H1 (cell line): ENCODE measurements around the gene AGR2. TPM values are rescaled to one million over a fixed set of nuclear protein-coding genes. Genes with fewer than 3 reads are reported as not detected.

Source experiments
- CTCF ChIA-PET: fragments of 300-600 bp; sonication (Branson Sonifier 250); formaldehyde crosslinking; loops from one replicate; lab custom pipeline; 2021; ENCODE audit not compliant: partially characterized antibody; lab: Charles Lee
- POLR2A ChIA-PET: fragments of 300-600 bp; sonication (Branson Sonifier 250); formaldehyde crosslinking; loops from one replicate; lab custom pipeline; 2021; ENCODE audit warnings: inconsistent platforms; ENCODE audit not compliant: partially characterized antibody; lab: Charles Lee
- DNase-seq, 2 experiments: peaks; one replicate each; pipeline versions ENCODE4 v3.0.0 to v3.0.0-alpha.2; 2010 to 2022; ENCODE audit warnings: low spot score in 2 of 2, low read depth in 1 of 2, mixed read lengths in 1 of 2
- FAIRE-seq: peaks from 2 replicates; lab custom pipeline; 2011; peaks lifted over from hg19 to GRCh38; lab: Jason Lieb, UNC
- H2AFZ ChIP-seq: 2 replicates; pipeline ENCODE4 v1.8.1; 2012; ENCODE audit warnings: low read length, inconsistent platforms
- H2AK5ac ChIP-seq: 2 replicates; pipeline ENCODE4 v1.6.1; 2013; ENCODE audit warnings: low read depth, low read length
- H2BK120ac ChIP-seq: replicated peaks from 2 replicates; pipeline ENCODE3; 2013; ENCODE audit warnings: low read depth, low read length, inconsistent platforms
- H2BK12ac ChIP-seq: 2 replicates; pipeline ENCODE4 v1.6.1; 2013; ENCODE audit warnings: low read depth, low read length
- H2BK15ac ChIP-seq: 2 replicates; pipeline ENCODE4 v1.6.1; 2013; ENCODE audit warnings: low read length
- H2BK20ac ChIP-seq: 2 replicates; pipeline ENCODE4 v1.6.1; 2013; ENCODE audit warnings: low read length
- H2BK5ac ChIP-seq: 2 replicates; pipeline ENCODE4 v1.6.1; 2013; ENCODE audit warnings: low read depth, low read length
- H3K14ac ChIP-seq: 2 replicates; pipeline ENCODE4 v1.6.1; 2013; ENCODE audit warnings: inconsistent platforms; ENCODE audit not compliant: insufficient read length
- H3K18ac ChIP-seq: 2 replicates; pipeline ENCODE4 v1.6.1; 2013; ENCODE audit warnings: low read length; ENCODE audit errors: extremely low read depth
- H3K23ac ChIP-seq: 2 replicates; pipeline ENCODE4 v1.6.1; 2013; ENCODE audit warnings: inconsistent platforms; ENCODE audit not compliant: insufficient read length
- H3K23me2 ChIP-seq: 2 replicates; pipeline ENCODE4 v1.6.1; 2013; ENCODE audit warnings: low read depth, low read length
- H3K27ac ChIP-seq: 2 replicates; pipeline ENCODE4 v1.6.1; 2011; ENCODE audit warnings: low read depth, low read length, inconsistent platforms
- H3K27me3 ChIP-seq, 4 experiments: replicated peaks in 1 of 4; 1 replicate in 1 of 4; 2 replicates in 3 of 4; pipeline versions ENCODE4 v1.6.1 to v1.8.1; 2011 to 2013; ENCODE audit warnings: low read length in 3 of 4, mild to moderate bottlenecking in 3 of 4, inconsistent platforms in 2 of 4, mixed read lengths in 2 of 4, moderate library complexity in 1 of 4; ENCODE audit not compliant: control insufficient read depth in 3 of 4, insufficient read depth in 3 of 4; ENCODE audit errors: extremely low read depth in 1 of 4
- H3K36me3 ChIP-seq, 4 experiments: 2 replicates each; pipeline versions ENCODE4 v1.6.1 to v1.8.1; 2011 to 2013; ENCODE audit warnings: mild to moderate bottlenecking in 4 of 4, low read length in 3 of 4, moderate library complexity in 2 of 4, control low read depth in 1 of 4, inconsistent platforms in 1 of 4; ENCODE audit not compliant: insufficient read depth in 4 of 4, control insufficient read depth in 2 of 4
- H3K4ac ChIP-seq: replicated peaks from 2 replicates; pipeline ENCODE3; 2013; ENCODE audit warnings: low read length, low read depth, mixed read lengths, inconsistent platforms; ENCODE audit not compliant: insufficient read length
- H3K4me1 ChIP-seq, 4 experiments: replicated peaks in 1 of 4; 1 replicate in 1 of 4; 2 replicates in 3 of 4; pipeline versions ENCODE4 v1.6.1 to v1.8.1; 2011 to 2013; ENCODE audit warnings: low read length in 3 of 4, inconsistent platforms in 2 of 4, mixed read lengths in 1 of 4; ENCODE audit not compliant: insufficient read depth in 4 of 4, control insufficient read depth in 3 of 4
- H3K4me2 ChIP-seq, 2 experiments: 2 replicates each; pipeline versions ENCODE4 v1.6.1 to v1.8.1; 2011 to 2013; ENCODE audit warnings: low read depth in 2 of 2, low read length in 2 of 2, control low read depth in 1 of 2, inconsistent platforms in 1 of 2, mild to moderate bottlenecking in 1 of 2; ENCODE audit not compliant: insufficient read depth in 1 of 2
- H3K4me3 ChIP-seq, 4 experiments: fragments of 200-600, 300-600 bp in 1 of 4; sonication (generic), shearing (Covaris generic), sonication (Bioruptor Twin) in 1 of 4; 2 replicates each; pipeline versions ENCODE4 v1.5.1 to v1.8.1; 2011 to 2016; ENCODE audit warnings: low read length in 4 of 4, low read depth in 3 of 4, control low read depth in 2 of 4, inconsistent platforms in 2 of 4, mild to moderate bottlenecking in 2 of 4, mixed read lengths in 1 of 4, moderate library complexity in 1 of 4; ENCODE audit not compliant: insufficient read depth in 2 of 4; ENCODE audit errors: extremely low read depth in 1 of 4
- H3K56ac ChIP-seq: replicated peaks from 2 replicates; pipeline ENCODE3; 2013; ENCODE audit warnings: low read depth, mild to moderate bottlenecking, mixed read lengths, low read length, inconsistent platforms; ENCODE audit not compliant: insufficient read length
- H3K79me1 ChIP-seq: 2 replicates; pipeline ENCODE4 v1.6.1; 2013; ENCODE audit warnings: low read depth, low read length, control low read depth
- H3K79me2 ChIP-seq, 2 experiments: 2 replicates each; pipeline versions ENCODE4 v1.6.1 to v1.8.1; 2012 to 2013; ENCODE audit warnings: low read length in 2 of 2, mild to moderate bottlenecking in 2 of 2, inconsistent platforms in 1 of 2; ENCODE audit not compliant: insufficient read depth in 2 of 2, control insufficient read depth in 1 of 2
- H3K9ac ChIP-seq, 4 experiments: replicated peaks in 1 of 4; 1 replicate in 1 of 4; 2 replicates in 3 of 4; pipeline versions ENCODE4 v1.6.1 to v1.8.1; 2011 to 2013; ENCODE audit warnings: low read depth in 3 of 4, low read length in 3 of 4, control low read depth in 2 of 4, mild to moderate bottlenecking in 2 of 4, moderate library complexity in 2 of 4, inconsistent platforms in 1 of 4; ENCODE audit errors: extremely low read depth in 1 of 4
- H3K9me3 ChIP-seq, 2 experiments: 2 replicates each; pipeline versions ENCODE4 v1.6.1 to v1.8.1; 2012 to 2013; ENCODE audit warnings: mild to moderate bottlenecking in 2 of 2, moderate library complexity in 2 of 2, control low read depth in 1 of 2, inconsistent platforms in 1 of 2, low read depth in 1 of 2, low read length in 1 of 2, mixed read lengths in 1 of 2; ENCODE audit not compliant: insufficient read depth in 2 of 2
- H4K20me1 ChIP-seq, 2 experiments: replicated peaks in 1 of 2; 2 replicates each; pipeline versions ENCODE3 to v1.8.1; 2011 to 2013; ENCODE audit warnings: inconsistent platforms in 2 of 2, low read length in 2 of 2, mild to moderate bottlenecking in 1 of 2; ENCODE audit not compliant: insufficient read depth in 2 of 2, control insufficient read depth in 1 of 2
- H4K5ac ChIP-seq: 2 replicates; pipeline ENCODE4 v1.6.1; 2013; ENCODE audit warnings: low read length, low read depth, mixed read lengths, inconsistent platforms; ENCODE audit not compliant: insufficient read length
- H4K8ac ChIP-seq: 2 replicates; pipeline ENCODE4 v1.8.0; 2013; ENCODE audit warnings: mild to moderate bottlenecking, moderate library complexity, low read length, inconsistent platforms; ENCODE audit not compliant: insufficient read depth; ENCODE audit errors: extremely low read depth
- H4K91ac ChIP-seq: replicated peaks from 2 replicates; pipeline ENCODE3; 2013; ENCODE audit warnings: low read length, mixed read lengths, inconsistent platforms; ENCODE audit not compliant: insufficient read length
- SIRT6 ChIP-seq: IDR thresholded peaks from one replicate; pipeline ENCODE4 v1.7.1; 2012; ENCODE audit warnings: low read length, inconsistent platforms
- YY1 ChIP-seq: IDR thresholded peaks from 2 replicates; pipeline ENCODE4 v1.6.1; 2011; ENCODE audit warnings: low read depth, mild to moderate bottlenecking, low read length
- WGBS, 2 experiments: shearing (Covaris generic) in 1 of 2; methylation state at CpG; one replicate each; pipeline versions ENCODE4 v1.1.6 to v1.1.7; 2013 to 2015; ENCODE audit warnings: low lambda C conversion rate in 2 of 2, mixed read lengths in 2 of 2, inconsistent platforms in 1 of 2, low coverage in 1 of 2, missing lambda C conversion rate in 1 of 2; ENCODE audit not compliant: insufficient replicate concordance in 2 of 2, insufficient coverage in 1 of 2, insufficient read length in 1 of 2; ENCODE audit errors: extremely low coverage in 1 of 2, missing lambda C conversion rate in 1 of 2; 5-methylcytosine and 5-hydroxymethylcytosine counted together
- polyA plus RNA-seq, 7 experiments: library from polyadenylated mRNA; depleted of rRNA in 3 of 7; stranded (reverse) in 5 of 7; unstranded in 2 of 7; fragments of >200 nt in 5 of 7; fragments of 200-250 nt in 2 of 7; gene quantifications; 1 replicate in 5 of 7; 2 replicates in 1 of 7; 4 replicates in 1 of 7; pipeline versions ENCODE4 v1.2.1 to v1.2.3, GENCODE V29; 2011 to 2013; ENCODE audit warnings: missing spikeins in 2 of 7, mixed read lengths in 2 of 7
- total RNA-seq: library from RNA; stranded (reverse); fragmentation: NEBNext Ultra II Directional; extraction: Animal tissue kit (Norgen Biotek cat#: 25700); gene quantifications from 2 replicates; pipeline ENCODE4 v1.2.1, GENCODE V29; 2021

Gene AGR2
- total and polyA plus RNA-seq, 2 of the 8 experiments (the other 6 are each of a cell fraction or from before 2014, with no cell fraction given), result not detected

DNA sequence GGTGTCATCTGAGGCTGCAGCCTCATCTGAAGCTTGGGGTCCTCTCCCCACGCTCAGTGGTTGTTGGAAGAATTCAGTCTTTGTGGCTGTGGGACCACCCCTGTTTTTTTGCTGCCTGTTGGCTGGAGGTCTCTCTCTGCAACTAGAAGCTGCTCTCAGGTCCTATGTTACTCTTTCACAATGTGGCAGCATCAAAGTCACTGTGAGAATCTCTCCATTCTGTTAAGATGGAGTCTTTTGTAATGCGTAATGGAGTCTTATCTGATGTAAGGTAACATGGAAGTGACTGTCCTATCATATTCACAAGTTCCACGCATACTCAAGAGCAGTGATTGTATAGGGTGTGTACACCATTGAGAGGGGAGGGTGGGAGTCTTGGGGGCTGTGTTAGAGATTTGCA, 26.3 kb downstream of the AGR2 start:
- H3K27me3 ChIP-seq, result no peaks in the 10 kb centered on the region
- H3K27ac ChIP-seq, result no peak overlapping the region
- no peaks in the 10 kb centered on the region for H4K20me1 ChIP-seq
- 76% methylated on average over 3 of the region's 3 CpGs; no CpG with 5 or more reads in 1 of the 2 experiments for WGBS, 2 experiments
- POLR2A ChIA-PET, result no interaction called here
- no peak overlapping the region for H2BK120ac ChIP-seq
- H3K4ac ChIP-seq, result no peak overlapping the region
- no peak overlapping the region for H3K18ac ChIP-seq
- peaks cover 0 to 4% of the 10 kb centered on the region in 2 experiments; a peak in 1 of 4 replicates for H3K79me2 ChIP-seq
- no peak overlapping the region for H2BK5ac ChIP-seq
- H2BK15ac ChIP-seq, result no peak overlapping the region
- no peak overlapping the region for H2AK5ac ChIP-seq
- TF ChIP-seq YY1, result peak; percentile 34; the same call in 1 of the 2 replicates
- no peak for TF ChIP-seq SIRT6
- CTCF ChIA-PET, result no interaction called here
- H2BK12ac ChIP-seq, result no peak overlapping the region
- peaks cover 0 to 8% (median 4%) of the 10 kb centered on the region in 4 experiments; a peak in 3 of 7 replicates for H3K4me1 ChIP-seq
- no peak overlapping the region for H2BK20ac ChIP-seq
- no peaks in the 10 kb centered on the region; the same call in 1 of the 2 replicates for H3K79me1 ChIP-seq
- H4K91ac ChIP-seq, result no peak overlapping the region
- FAIRE-seq (no peak), DNase-seq (no peak)
- H2AFZ ChIP-seq, result no peak overlapping the region
- no peak overlapping the region for H3K9ac ChIP-seq
- H4K8ac ChIP-seq, result no peak overlapping the region
- no peak overlapping the region; a peak in 1 of 4 replicates for H3K4me2 ChIP-seq
- H4K5ac ChIP-seq, result no peak overlapping the region
- no peaks in the 10 kb centered on the region for H3K9me3 ChIP-seq
- H3K4me3 ChIP-seq, result no peak overlapping the region
- H3K23me2 ChIP-seq, result no peaks in the 10 kb centered on the region
- no peak overlapping the region for H3K56ac ChIP-seq
- no peak overlapping the region for H3K14ac ChIP-seq
- H3K23ac ChIP-seq, result no peak overlapping the region
- no peaks in the 10 kb centered on the region; a peak in 1 of 8 replicates for H3K36me3 ChIP-seq
